ENCODE results near the gene CAMTA1. TPM values are rescaled to one million over a fixed set of nuclear protein-coding genes. Genes with fewer than 3 reads are reported as not detected.

Gene CAMTA1
- total RNA-seq, 2 donors from 2014 or later = 105 to 113 TPM

- no peak for ATAC-seq (ENCODE audit: insufficient number of reproducible peaks, low FRiP score, low read depth)
- no peaks in the 10 kb centered on the region for H3K4me1 ChIP-seq (ENCODE audit: control insufficient read depth in 1 of 2, low read depth in 2 of 2)
- H3K9me3 ChIP-seq = no peaks in the 10 kb centered on the region
- no peak overlapping the region for H3K27ac ChIP-seq
- no peak overlapping the region for H3K4me3 ChIP-seq
- H3K27me3 ChIP-seq (replicated peaks; ENCODE audit: insufficient read depth) = no peaks in the 10 kb centered on the region
- no peaks in the 10 kb centered on the region for H3K36me3 ChIP-seq
- no peak for DNase-seq (ENCODE audit: low spot score)
- no peak for TF ChIP-seq CTCF (IDR thresholded peaks at IDR 0.05)
Measured at GRCh38 chr1:7638078-7638477, 852.8 kb downstream of the CAMTA1 start.

GRCh38 chr1:7639435-7640131, 854.3 kb downstream of the CAMTA1 start:
- ATAC-seq (ENCODE audit: insufficient number of reproducible peaks, low FRiP score, low read depth) = no peak
- no peaks in the 10 kb centered on the region for H3K27me3 ChIP-seq (replicated peaks; ENCODE audit: insufficient read depth)
- no peak overlapping the region for H3K4me3 ChIP-seq
- DNase-seq (ENCODE audit: low spot score) = no peak
- no peaks in the 10 kb centered on the region for H3K4me1 ChIP-seq (ENCODE audit: control insufficient read depth in 1 of 2, low read depth in 2 of 2)
- no peak overlapping the region for H3K27ac ChIP-seq
- no peak for TF ChIP-seq CTCF (IDR thresholded peaks at IDR 0.05)
- H3K36me3 ChIP-seq = no peaks in the 10 kb centered on the region
- no peaks in the 10 kb centered on the region for H3K9me3 ChIP-seq

GRCh38 chr1:7640350-7640749, 855.1 kb downstream of the CAMTA1 start:
- no peaks in the 10 kb centered on the region for H3K36me3 ChIP-seq
- no peaks in the 10 kb centered on the region for H3K9me3 ChIP-seq
- ATAC-seq (ENCODE audit: insufficient number of reproducible peaks, low FRiP score, low read depth) (no peak), DNase-seq (ENCODE audit: low spot score) (no peak)
- H3K4me3 ChIP-seq = no peak overlapping the region
- no peak overlapping the region for H3K27ac ChIP-seq
- peaks cover 0 to 5% of the 10 kb centered on the region in 2 donors for H3K4me1 ChIP-seq (ENCODE audit: control insufficient read depth in 1 of 2, low read depth in 2 of 2)
- no peak for TF ChIP-seq CTCF (IDR thresholded peaks at IDR 0.05)
- no peaks in the 10 kb centered on the region for H3K27me3 ChIP-seq (replicated peaks; ENCODE audit: insufficient read depth)

GRCh38 chr1:7640920-7641585, 855.8 kb downstream of the CAMTA1 start:
- no peaks in the 10 kb centered on the region for H3K9me3 ChIP-seq
- no peak overlapping the region for H3K4me3 ChIP-seq
- DNase-seq (ENCODE audit: low spot score) (no peak), ATAC-seq (ENCODE audit: insufficient number of reproducible peaks, low FRiP score, low read depth) (no peak)
- TF ChIP-seq CTCF (IDR thresholded peaks at IDR 0.05) = no peak
- H3K27ac ChIP-seq = no peak overlapping the region
- no peaks in the 10 kb centered on the region for H3K27me3 ChIP-seq (replicated peaks; ENCODE audit: insufficient read depth)
- no peaks in the 10 kb centered on the region for H3K36me3 ChIP-seq
- H3K4me1 ChIP-seq (ENCODE audit: control insufficient read depth in 1 of 2, low read depth in 2 of 2) = peaks cover 0 to 8% of the 10 kb centered on the region in 2 donors

GRCh38 chr1:7641587-7642417, 856.5 kb downstream of the CAMTA1 start:
- no peak for TF ChIP-seq CTCF (IDR thresholded peaks at IDR 0.05)
- ATAC-seq (ENCODE audit: insufficient number of reproducible peaks, low FRiP score, low read depth) (no peak), DNase-seq (ENCODE audit: low spot score) (no peak)
- H3K36me3 ChIP-seq = no peaks in the 10 kb centered on the region
- H3K4me3 ChIP-seq = no peak overlapping the region
- H3K4me1 ChIP-seq (ENCODE audit: control insufficient read depth in 1 of 2, low read depth in 2 of 2) = peaks cover 0 to 8% of the 10 kb centered on the region in 2 donors
- H3K27me3 ChIP-seq (replicated peaks; ENCODE audit: insufficient read depth) = no peaks in the 10 kb centered on the region
- H3K9me3 ChIP-seq = no peaks in the 10 kb centered on the region
- no peak overlapping the region for H3K27ac ChIP-seq
